Trophoblast cell (in vitro differentiated cells and primary cell): ENCODE data around the gene KCTD21.

Source experiments
- DNase-seq, 2 donors: peaks; one replicate each; pipeline ENCODE4 v3.0.0-alpha.2; 2016
- H2AFZ ChIP-seq: 2 replicates; pipeline ENCODE4 v1.6.1; 2013; ENCODE audit warnings: low read length, moderate library complexity, mild to moderate bottlenecking; ENCODE audit not compliant: insufficient read depth, poor library complexity
- H2AK5ac ChIP-seq: 2 replicates; pipeline ENCODE4 v1.6.1; 2013; ENCODE audit warnings: mild to moderate bottlenecking, low read length
- H2BK120ac ChIP-seq: 2 replicates; pipeline ENCODE4 v1.6.1; 2013; ENCODE audit warnings: low read length, mild to moderate bottlenecking, moderate library complexity; ENCODE audit not compliant: insufficient read depth, poor library complexity
- H2BK12ac ChIP-seq: 2 replicates; pipeline ENCODE4 v1.6.1; 2013; ENCODE audit warnings: mild to moderate bottlenecking, low read length, moderate library complexity
- H2BK5ac ChIP-seq: 2 replicates; pipeline ENCODE4 v1.6.1; 2013; ENCODE audit warnings: low read length, low read depth, moderate library complexity, mild to moderate bottlenecking; ENCODE audit not compliant: poor library complexity
- H3K14ac ChIP-seq: 2 replicates; pipeline ENCODE4 v1.6.1; 2013; ENCODE audit warnings: mild to moderate bottlenecking, low read length
- H3K18ac ChIP-seq: 2 replicates; pipeline ENCODE4 v1.6.1; 2013; ENCODE audit warnings: mild to moderate bottlenecking, low read length
- H3K23ac ChIP-seq: 2 replicates; pipeline ENCODE4 v1.6.1; 2013; ENCODE audit warnings: low read length
- H3K27ac ChIP-seq: 2 replicates; pipeline ENCODE4 v1.5.1; 2013; ENCODE audit warnings: low read depth, mild to moderate bottlenecking, inconsistent platforms, low read length, moderate library complexity
- H3K27me3 ChIP-seq: 2 replicates; pipeline ENCODE4 v1.6.1; 2013; ENCODE audit warnings: inconsistent platforms, mild to moderate bottlenecking, low read length, moderate library complexity; ENCODE audit not compliant: insufficient read depth
- H3K36me3 ChIP-seq, 2 experiments: 1 replicate in 1 of 2; 2 replicates in 1 of 2; pipeline ENCODE4 v1.6.1; 2013; ENCODE audit warnings: low read length in 2 of 2, mild to moderate bottlenecking in 2 of 2, moderate library complexity in 1 of 2; ENCODE audit not compliant: insufficient read depth in 2 of 2, control insufficient read depth in 1 of 2
- H3K4ac ChIP-seq: 2 replicates; pipeline ENCODE4 v1.6.1; 2013; ENCODE audit warnings: low read depth, mild to moderate bottlenecking, low read length, moderate library complexity
- H3K4me1 ChIP-seq, 2 experiments: 1 replicate in 1 of 2; 2 replicates in 1 of 2; pipeline ENCODE4 v1.6.1; 2013; ENCODE audit warnings: low read length in 2 of 2, mild to moderate bottlenecking in 2 of 2, moderate library complexity in 1 of 2; ENCODE audit not compliant: insufficient read depth in 2 of 2, control insufficient read depth in 1 of 2
- H3K4me2 ChIP-seq: 2 replicates; pipeline ENCODE4 v1.6.1; 2013; ENCODE audit warnings: inconsistent platforms, mild to moderate bottlenecking, low read length, moderate library complexity
- H3K4me3 ChIP-seq: 2 replicates; pipeline ENCODE4 v1.5.1; 2013; ENCODE audit warnings: mild to moderate bottlenecking, low read depth, low read length, inconsistent platforms
- H3K79me1 ChIP-seq: one replicate; pipeline ENCODE4 v1.6.1; 2013; ENCODE audit warnings: low read length
- H3K79me2 ChIP-seq: 2 replicates; pipeline ENCODE4 v1.6.1; 2013; ENCODE audit warnings: low read length, mild to moderate bottlenecking; ENCODE audit not compliant: control insufficient read depth, insufficient read depth, poor library complexity
- H3K9ac ChIP-seq: 2 replicates; pipeline ENCODE4 v1.6.1; 2013; ENCODE audit warnings: mild to moderate bottlenecking, low read length
- H3K9me3 ChIP-seq: 2 replicates; pipeline ENCODE4 v1.6.1; 2013; ENCODE audit warnings: low read depth, mild to moderate bottlenecking, control low read depth, inconsistent platforms, low read length; ENCODE audit not compliant: insufficient read depth
- H4K12ac ChIP-seq: 2 replicates; pipeline ENCODE4 v1.6.1; 2013; ENCODE audit warnings: low read depth, mild to moderate bottlenecking, low read length, moderate library complexity
- H4K8ac ChIP-seq: 2 replicates; pipeline ENCODE4 v1.6.1; 2013; ENCODE audit warnings: low read depth, mild to moderate bottlenecking, low read length, moderate library complexity
- H4K91ac ChIP-seq: one replicate; pipeline ENCODE4 v1.6.1; 2013; ENCODE audit warnings: low read depth, mild to moderate bottlenecking, low read length, moderate library complexity
- WGBS: extraction: QIAGEN DNeasy Blood & Tissue Kit; methylation state at CpG from one replicate; pipeline ENCODE4 v1.1.7; 2013; ENCODE audit warnings: missing lambda C conversion rate; ENCODE audit not compliant: insufficient read length, insufficient coverage; ENCODE audit errors: extremely low coverage; 5-methylcytosine and 5-hydroxymethylcytosine counted together

Gene KCTD21

DNA sequence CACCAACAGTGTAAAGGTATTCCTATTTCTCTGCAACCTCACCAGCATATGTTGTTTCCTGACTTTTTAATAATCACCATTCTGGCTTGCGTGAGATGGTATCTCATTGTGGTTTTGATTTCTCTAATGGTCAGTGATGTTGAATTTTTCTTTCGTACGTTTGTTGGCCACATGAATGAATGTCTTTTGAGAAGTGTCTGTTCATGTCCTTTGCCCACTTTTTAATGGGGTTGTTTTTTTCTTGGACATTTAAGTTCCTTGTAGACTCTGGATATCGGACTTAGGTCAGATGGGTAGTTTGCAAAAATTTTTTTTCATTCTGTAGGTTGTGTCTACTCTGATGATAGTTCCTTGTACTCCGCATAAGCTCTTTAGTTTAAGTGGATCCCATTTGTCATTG lies 23.1 kb upstream of the KCTD21 start:
- H3K23ac ChIP-seq = no peak overlapping the region
- H3K4ac ChIP-seq = no peak overlapping the region
- no peak overlapping the region for H2BK120ac ChIP-seq
- no peak overlapping the region for H2BK12ac ChIP-seq
- no peak overlapping the region for H2BK5ac ChIP-seq
- H4K8ac ChIP-seq = no peak overlapping the region
- H3K9ac ChIP-seq = no peak overlapping the region
- peaks cover 73 to 78% of the 10 kb centered on the region in 2 experiments for H3K36me3 ChIP-seq
- H3K27ac ChIP-seq = no peak overlapping the region
- no peaks in the 10 kb centered on the region for H3K27me3 ChIP-seq
- peaks cover 0 to 7% of the 10 kb centered on the region in 2 experiments for H3K4me1 ChIP-seq
- H3K79me1 ChIP-seq = no peaks in the 10 kb centered on the region
- H2AFZ ChIP-seq = no peak overlapping the region
- no peak overlapping the region for H3K4me2 ChIP-seq
- H2AK5ac ChIP-seq = no peak overlapping the region
- H3K14ac ChIP-seq = no peak overlapping the region
- H3K18ac ChIP-seq = no peak overlapping the region
- no peak for DNase-seq
- no peak overlapping the region for H3K4me3 ChIP-seq
- no CpG with 5 or more reads among the region's 5 CpGs for WGBS
- H3K79me2 ChIP-seq = peaks cover 2% of the 10 kb centered on the region
- no peaks in the 10 kb centered on the region for H3K9me3 ChIP-seq
- H4K12ac ChIP-seq = no peak overlapping the region
- no peak overlapping the region for H4K91ac ChIP-seq

GRCh38 chr11:78210000-78210608 lies 21.7 kb upstream of the KCTD21 start:
- DNase-seq = no peak
- no CpG with 5 or more reads among the region's 31 CpGs for WGBS
- no peak overlapping the region for H2AK5ac ChIP-seq

DNA sequence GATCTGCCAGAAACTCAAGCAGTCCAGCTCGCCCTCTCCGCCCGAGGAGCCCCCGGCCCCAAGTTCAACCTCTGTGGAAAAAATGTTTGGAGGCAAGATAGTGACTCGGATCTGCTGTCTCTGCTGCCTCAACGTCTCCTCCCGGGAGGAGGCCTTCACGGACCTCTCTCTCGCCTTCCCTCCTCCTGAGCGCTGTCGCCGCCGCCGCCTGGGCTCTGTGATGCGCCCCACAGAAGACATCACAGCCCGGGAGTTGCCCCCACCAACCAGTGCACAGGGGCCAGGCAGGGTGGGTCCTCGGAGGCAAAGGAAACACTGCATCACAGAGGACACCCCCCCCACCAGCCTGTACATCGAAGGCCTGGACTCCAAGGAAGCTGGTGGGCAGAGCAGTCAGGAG lies 21.1 kb upstream of the KCTD21 start:
- Histone ChIP-seq H3K9ac (no peak overlapping the region), H4K8ac (no peak overlapping the region), H3K4me2 (no peak overlapping the region), H3K23ac (no peak overlapping the region), H3K4me1 (peaks cover 0 to 7% of the 10 kb centered on the region in 2 experiments), H3K36me3 (peaks cover 66 to 75% of the 10 kb centered on the region in 2 experiments), H3K4me3 (no peak overlapping the region), H2AK5ac (no peak overlapping the region), H3K14ac (no peak overlapping the region), H2BK5ac (no peak overlapping the region), H3K9me3 (no peaks in the 10 kb centered on the region), H3K27ac (no peak overlapping the region), H3K79me1 (no peaks in the 10 kb centered on the region), H4K91ac (no peak overlapping the region), H2AFZ (no peak overlapping the region), H3K79me2 (peaks cover 2% of the 10 kb centered on the region), H2BK12ac (no peak overlapping the region), H2BK120ac (no peak overlapping the region), H3K27me3 (no peaks in the 10 kb centered on the region), H3K4ac (no peak overlapping the region), H4K12ac (no peak overlapping the region), H3K18ac (no peak overlapping the region)
- no CpG with 5 or more reads among the region's 18 CpGs for WGBS
- no peak for DNase-seq

More at GRCh38 chr11:78210000-78210608, 21.7 kb upstream of the KCTD21 start:
- Histone ChIP-seq H3K4ac (no peak overlapping the region), H3K14ac (no peak overlapping the region), H4K91ac (no peak overlapping the region), H2BK12ac (no peak overlapping the region), H3K79me1 (no peaks in the 10 kb centered on the region), H4K8ac (no peak overlapping the region), H3K4me2 (no peak overlapping the region), H3K4me3 (no peak overlapping the region), H3K9ac (no peak overlapping the region), H2BK5ac (no peak overlapping the region), H3K4me1 (peaks cover 0 to 7% of the 10 kb centered on the region in 2 experiments), H3K36me3 (peaks cover 70 to 76% of the 10 kb centered on the region in 2 experiments), H2BK120ac (no peak overlapping the region), H3K9me3 (no peaks in the 10 kb centered on the region), H4K12ac (no peak overlapping the region), H3K18ac (no peak overlapping the region), H3K23ac (no peak overlapping the region), H2AFZ (no peak overlapping the region), H3K79me2 (peaks cover 2% of the 10 kb centered on the region), H3K27me3 (no peaks in the 10 kb centered on the region), H3K27ac (no peak overlapping the region)

- H3K4me1 ChIP-seq = peaks cover 0 to 7% of the 10 kb centered on the region in 2 experiments
- H3K9me3 ChIP-seq = no peaks in the 10 kb centered on the region
- WGBS = no CpG with 5 or more reads among the region's 16 CpGs
- no peak overlapping the region for H2AK5ac ChIP-seq
- H2BK120ac ChIP-seq = no peak overlapping the region
- H3K27me3 ChIP-seq = no peaks in the 10 kb centered on the region
- peaks cover 2% of the 10 kb centered on the region for H3K79me2 ChIP-seq
- peaks cover 58 to 66% of the 10 kb centered on the region in 2 experiments for H3K36me3 ChIP-seq
- H2AFZ ChIP-seq = no peak overlapping the region
- no peaks in the 10 kb centered on the region for H3K79me1 ChIP-seq
- no peak overlapping the region for H4K8ac ChIP-seq
- H3K18ac ChIP-seq = no peak overlapping the region
- no peak overlapping the region for H4K12ac ChIP-seq
- H3K4me3 ChIP-seq = no peak overlapping the region
- DNase-seq = peak; percentile 12 to 14
- H3K4me2 ChIP-seq = no peak overlapping the region
- no peak overlapping the region for H3K23ac ChIP-seq
- H3K27ac ChIP-seq = no peak overlapping the region
- no peak overlapping the region for H3K4ac ChIP-seq
- H2BK12ac ChIP-seq = no peak overlapping the region
- no peak overlapping the region for H4K91ac ChIP-seq
- H2BK5ac ChIP-seq = no peak overlapping the region
- no peak overlapping the region for H3K9ac ChIP-seq
- H3K14ac ChIP-seq = no peak overlapping the region
These were observed 20.1 kb upstream of the KCTD21 start for GRCh38 chr11:78208257-78209165.
